ENCODE measurements around the gene FAM236A.
"Not testable (repeated sequence)": the region's sequence is repeated elsewhere in the genome, so short reads cannot be mapped to it uniquely, and the experiment has no call there.

DNA sequence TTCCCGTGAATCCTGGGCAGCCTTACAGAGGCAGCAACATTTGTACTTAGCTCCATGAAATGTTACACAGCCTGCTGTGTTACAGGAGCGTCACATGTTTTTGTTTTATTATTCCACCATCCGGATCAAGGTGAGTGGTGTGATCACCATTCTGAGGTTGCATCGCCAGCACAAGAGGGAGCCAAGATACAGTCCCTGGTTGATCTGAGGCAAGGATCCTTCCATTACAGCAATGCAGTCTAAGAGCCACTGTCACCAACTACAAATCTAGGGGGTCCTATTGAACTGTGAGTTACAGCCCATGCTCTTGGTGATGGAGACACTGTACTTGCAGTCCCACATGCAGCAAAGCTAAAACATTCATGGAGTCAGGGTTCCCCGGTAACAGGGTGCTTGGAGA lies 21.9 kb upstream of the FAM236A start:
- TF ChIP-seq POLR2A (IDR thresholded peaks at IDR 0.05; ENCODE audit: low read length); GATA1 (IDR thresholded peaks at IDR 0.05; ENCODE audit: low read depth, low read length): not testable (repeated sequence)

All from erythroblast (primary cell).